OCI-LY1 (cell line): ENCODE measurements around the gene SDK1.

ENCODE experiments used
- H2AFZ ChIP-seq: fragments of 200-600 bp; sonication (generic), shearing (Covaris generic); 2 replicates; pipeline ENCODE4 v1.6.0; 2014; ENCODE audit warnings: antibody characterized with exemption, mild to moderate bottlenecking, low read length
- H3F3A ChIP-seq: fragments of 200-600 bp; sonication (generic), shearing (Covaris generic); 2 replicates; pipeline ENCODE4 v1.6.0; 2014; ENCODE audit warnings: mild to moderate bottlenecking, antibody characterized with exemption, low read length, moderate library complexity; ENCODE audit not compliant: insufficient read depth
- H3K27ac ChIP-seq: fragments of 200-600 bp; sonication (generic); 2 replicates; pipeline ENCODE4 v1.5.1; 2014; ENCODE audit warnings: low read length, mixed run types, mild to moderate bottlenecking, low read depth; ENCODE audit not compliant: poor library complexity, severe bottlenecking
- H3K27me3 ChIP-seq: fragments of 200-600 bp; sonication (generic); 2 replicates; pipeline ENCODE4 v1.6.0; 2014; ENCODE audit warnings: antibody characterized with exemption, mild to moderate bottlenecking, low read length, moderate library complexity; ENCODE audit not compliant: insufficient read depth
- H3K36me3 ChIP-seq: fragments of 200-600 bp; sonication (generic); 2 replicates; pipeline ENCODE4 v1.6.1; 2014; ENCODE audit warnings: mild to moderate bottlenecking, antibody characterized with exemption, low read length, moderate library complexity, mixed read lengths; ENCODE audit not compliant: insufficient read depth
- H3K4me1 ChIP-seq: fragments of 200-600 bp; sonication (generic); 2 replicates; pipeline ENCODE4 v1.5.1; 2014; ENCODE audit warnings: mild to moderate bottlenecking, low read length, moderate library complexity; ENCODE audit not compliant: insufficient read depth, severe bottlenecking
- H3K4me2 ChIP-seq: fragments of 200-600 bp; sonication (generic), shearing (Covaris generic); 2 replicates; pipeline ENCODE4 v1.6.1; 2014; ENCODE audit warnings: low read length
- H3K4me3 ChIP-seq: fragments of 200-600 bp; sonication (generic); 2 replicates; pipeline ENCODE4 v1.5.1; 2014; ENCODE audit warnings: low read length, low read depth, mild to moderate bottlenecking, mixed read lengths; ENCODE audit not compliant: poor library complexity, severe bottlenecking
- H3K79me2 ChIP-seq: fragments of 200-600 bp; shearing (Covaris generic); 2 replicates; pipeline ENCODE4 v1.6.1; 2016; ENCODE audit warnings: mixed run types, low read length, mixed read lengths; ENCODE audit not compliant: insufficient read depth
- H3K9ac ChIP-seq: fragments of 200-600 bp; sonication (generic), shearing (Covaris generic); 2 replicates; pipeline ENCODE4 v1.6.1; 2014; ENCODE audit warnings: mild to moderate bottlenecking, low read length, mixed read lengths
- H3K9me2 ChIP-seq: fragments of 200-600 bp; sonication (generic), shearing (Covaris generic); 2 replicates; pipeline ENCODE4 v1.6.1; 2014; ENCODE audit warnings: low read depth, mild to moderate bottlenecking, low read length, mixed read lengths
- H3K9me3 ChIP-seq: fragments of 200-600 bp; shearing (Covaris generic); 2 replicates; pipeline ENCODE4 v1.6.1; 2014; ENCODE audit warnings: low read length, mixed read lengths
- H4K20me1 ChIP-seq: fragments of 200-600 bp; sonication (generic), shearing (Covaris generic); 2 replicates; pipeline ENCODE4 v1.6.0; 2016; ENCODE audit warnings: mild to moderate bottlenecking, low read length; ENCODE audit not compliant: insufficient read depth
- CTCF ChIP-seq: fragments of 200-600 bp; sonication (generic), shearing (Covaris generic); IDR thresholded peaks from 2 replicates; pipeline ENCODE4 v1.5.1; 2017; ENCODE audit warnings: mild to moderate bottlenecking, antibody characterized with exemption, low read length, moderate library complexity, mixed read lengths
- EZH2 ChIP-seq: fragments of 200-600 bp; sonication (generic), shearing (Covaris generic); IDR thresholded peaks from 2 replicates; pipeline ENCODE4 v1.8.0; 2017; ENCODE audit warnings: borderline replicate concordance, mixed run types, mild to moderate bottlenecking, antibody characterized with exemption, low read length, moderate library complexity, mixed read lengths

The SDK1 gene

DNA sequence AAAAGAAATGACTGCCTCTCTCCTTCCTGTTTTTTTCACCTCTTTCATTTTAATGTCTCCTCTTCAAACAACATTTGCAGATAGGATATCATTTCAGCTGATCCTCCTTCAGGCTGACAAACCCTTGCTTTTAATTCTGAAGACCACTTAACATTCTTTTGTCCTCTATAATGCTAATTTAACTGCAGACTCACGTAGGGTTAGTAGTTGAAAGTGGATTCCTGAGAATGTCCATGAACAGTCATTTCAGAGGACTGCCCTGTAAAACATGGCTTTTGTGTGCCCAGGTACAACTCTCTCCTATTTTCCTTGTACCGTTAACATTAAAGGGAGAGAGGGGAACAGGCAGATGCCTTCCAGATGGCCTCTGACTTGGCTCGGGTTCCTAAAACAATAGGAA, 524.4 kb downstream of the SDK1 start:
- no peaks in the 10 kb centered on the region for H3K9me2 ChIP-seq
- H3K36me3 ChIP-seq: peaks cover 6% of the 10 kb centered on the region; the same call in 1 of the 2 replicates
- H3F3A ChIP-seq: no peaks in the 10 kb centered on the region
- no peak overlapping the region for H3K9ac ChIP-seq
- no peaks in the 10 kb centered on the region for H3K9me3 ChIP-seq
- H2AFZ ChIP-seq: no peak overlapping the region
- no peaks in the 10 kb centered on the region for H3K27me3 ChIP-seq
- H3K4me1 ChIP-seq: no peaks in the 10 kb centered on the region
- no peaks in the 10 kb centered on the region for H3K79me2 ChIP-seq
- no peaks in the 10 kb centered on the region for H4K20me1 ChIP-seq
- no peak overlapping the region for H3K4me2 ChIP-seq
- TF ChIP-seq CTCF (no peak), EZH2 (no peak)
- H3K27ac ChIP-seq: no peak overlapping the region
- no peak overlapping the region for H3K4me3 ChIP-seq

DNA sequence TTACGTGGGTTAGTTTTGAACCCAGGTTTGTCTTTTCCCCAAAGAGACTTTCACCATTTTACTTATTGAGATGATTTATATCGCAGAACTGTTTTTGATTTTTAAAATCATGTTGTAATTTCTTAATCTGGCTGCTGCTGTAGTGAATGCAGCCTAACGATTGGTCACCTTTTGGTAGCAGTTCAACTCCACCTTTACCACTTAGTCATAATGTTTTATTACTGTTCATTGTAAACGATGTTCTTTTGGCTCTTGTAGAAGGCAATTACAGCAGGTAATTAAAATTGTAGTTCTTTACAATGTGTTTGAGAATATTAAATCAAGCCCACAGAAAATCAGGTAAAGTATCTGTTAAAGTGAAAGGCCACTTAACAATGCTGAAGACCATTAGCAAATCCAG, 531.1 kb downstream of the SDK1 start:
- H3K27me3 ChIP-seq: no peaks in the 10 kb centered on the region
- no peaks in the 10 kb centered on the region for H4K20me1 ChIP-seq
- no peaks in the 10 kb centered on the region for H3K4me1 ChIP-seq
- no peaks in the 10 kb centered on the region for H3K9me3 ChIP-seq
- H3K36me3 ChIP-seq: no peaks in the 10 kb centered on the region
- no peak overlapping the region for H3K9ac ChIP-seq
- no peaks in the 10 kb centered on the region for H3F3A ChIP-seq
- no peaks in the 10 kb centered on the region for H3K79me2 ChIP-seq
- H2AFZ ChIP-seq: no peak overlapping the region
- no peak overlapping the region for H3K4me3 ChIP-seq
- no peak overlapping the region for H3K4me2 ChIP-seq
- H3K27ac ChIP-seq: no peak overlapping the region
- no peaks in the 10 kb centered on the region for H3K9me2 ChIP-seq
- TF ChIP-seq CTCF (no peak), EZH2 (no peak)

- Histone ChIP-seq H3K27ac (no peak overlapping the region), H3K9me3 (no peaks in the 10 kb centered on the region), H3K4me2 (no peak overlapping the region), H3K4me1 (no peaks in the 10 kb centered on the region), H2AFZ (no peak overlapping the region), H3K9ac (no peak overlapping the region), H3F3A (no peaks in the 10 kb centered on the region), H3K9me2 (no peaks in the 10 kb centered on the region), H3K79me2 (no peaks in the 10 kb centered on the region), H3K36me3 (no peaks in the 10 kb centered on the region), H3K27me3 (no peaks in the 10 kb centered on the region), H3K4me3 (no peak overlapping the region), H4K20me1 (no peaks in the 10 kb centered on the region)
- no peak for TF ChIP-seq CTCF
- no peak for TF ChIP-seq EZH2
Measured at GRCh38 chr7:3835109-3835508, 534.1 kb downstream of the SDK1 start.
